HepG2 (cell line): ENCODE measurements around the gene MOBP. TPM values are rescaled to one million over a fixed set of nuclear protein-coding genes. Genes with fewer than 3 reads are reported as not detected.
"Not testable (repeated sequence)": the region's sequence is repeated elsewhere in the genome, so short reads cannot be mapped to it uniquely, and the experiment has no call there.

Experiments
- ATAC-seq: fragments of 200-7000 bp; cut with Tn5 transposase; 3 replicates; pipeline ENCODE4 v1.9.1; 2020; ENCODE audit warnings: mild to moderate bottlenecking, moderate library complexity
- BruUV-seq: library from RNA; stranded (reverse); fragments of 400-500 nt; replicated peaks from 2 replicates; lab custom pipeline; 2021; lab: Mats Ljungman, UMichigan
- CTCF ChIA-PET: fragments of 300-600 bp; formaldehyde crosslinking; extraction: SDS; loops from one replicate; lab custom pipeline; 2021; ENCODE audit warnings: low total read pairs, inconsistent platforms, low intra/inter-chr PET ratio; lab: Yijun Ruan, JAX
- POLR2A ChIA-PET: fragments of 350-600 bp; sonication (Branson Sonifier 250); formaldehyde crosslinking; loops from one replicate; lab custom pipeline; 2020; ENCODE audit warnings: antibody characterized with exemption, inconsistent platforms; lab: Yijun Ruan, JAX
- DNase-seq: peaks from one replicate; pipeline ENCODE4 v3.0.0-alpha.2; 2015; ENCODE audit warnings: low spot score
- FAIRE-seq: peaks from 3 replicates; lab custom pipeline; 2011; peaks lifted over from hg19 to GRCh38; lab: Jason Lieb, UNC
- H2AFZ ChIP-seq: one replicate; pipeline ENCODE4 v1.6.1; 2011; ENCODE audit warnings: low read length, inconsistent platforms
- H3K27ac ChIP-seq: fragments of 300-600 bp; 3 replicates; pipeline ENCODE4 v1.8.0; 2011; ENCODE audit warnings: mixed run types, mild to moderate bottlenecking, mixed read lengths, low read length, inconsistent platforms; ENCODE audit not compliant: insufficient read depth; ENCODE audit errors: extremely low read length
- H3K27me3 ChIP-seq, 2 experiments: fragments of 200-600 bp in 1 of 2; 2 replicates in 1 of 2; 3 replicates in 1 of 2; pipeline versions ENCODE4 v1.6.0 to v1.8.0; 2011; ENCODE audit warnings: low read length in 2 of 2, mild to moderate bottlenecking in 2 of 2, moderate library complexity in 2 of 2, inconsistent platforms in 1 of 2; ENCODE audit not compliant: insufficient read depth in 2 of 2, control insufficient read depth in 1 of 2
- H3K36me3 ChIP-seq, 2 experiments: fragments of 200-600 bp in 1 of 2; replicated peaks in 1 of 2; 2 replicates in 1 of 2; 3 replicates in 1 of 2; pipeline versions ENCODE4 v1.5.1 to v1.8.0; 2011; ENCODE audit warnings: low read length in 2 of 2, inconsistent platforms in 1 of 2; ENCODE audit not compliant: insufficient read depth in 2 of 2, control insufficient read depth in 1 of 2
- H3K4me1 ChIP-seq: 2 replicates; pipeline ENCODE4 v1.5.1; 2012; ENCODE audit warnings: low read length, inconsistent platforms; ENCODE audit not compliant: insufficient read depth
- H3K4me2 ChIP-seq: 2 replicates; pipeline ENCODE4 v1.6.0; 2011; ENCODE audit warnings: low read depth, low read length, inconsistent platforms
- H3K4me3 ChIP-seq, 3 experiments: fragments of 200-600 bp in 1 of 3; sonication (generic), shearing (Covaris generic) in 1 of 3; replicated peaks in 1 of 3; 2 replicates each; pipeline ENCODE4 v1.5.1; 2011 to 2016; ENCODE audit warnings: low read length in 3 of 3, inconsistent platforms in 2 of 3, low read depth in 2 of 3, mild to moderate bottlenecking in 2 of 3, control low read depth in 1 of 3, mixed read lengths in 1 of 3; ENCODE audit not compliant: insufficient read depth in 1 of 3
- H3K79me2 ChIP-seq: one replicate; pipeline ENCODE4 v1.6.1; 2011; ENCODE audit warnings: low read length, inconsistent platforms; ENCODE audit not compliant: insufficient read depth
- H3K9ac ChIP-seq: 2 replicates; pipeline ENCODE4 v1.6.0; 2011; ENCODE audit warnings: mild to moderate bottlenecking, low read depth, low read length, inconsistent platforms; ENCODE audit not compliant: insufficient read depth
- H3K9me3 ChIP-seq: 2 replicates; pipeline ENCODE4 v1.5.1; 2012; ENCODE audit warnings: mild to moderate bottlenecking, low read length
- H4K20me1 ChIP-seq: 2 replicates; pipeline ENCODE4 v1.6.0; 2011; ENCODE audit warnings: inconsistent platforms, mild to moderate bottlenecking, low read length, moderate library complexity; ENCODE audit not compliant: insufficient read depth
- WGBS: methylation state at CpG from one replicate; pipeline ENCODE4 v1.1.6; 2017; ENCODE audit warnings: low lambda C conversion rate; 5-methylcytosine and 5-hydroxymethylcytosine counted together
- in situ Hi-C: cut with HindIII; loops from 2 replicates; pipeline ENCODE4 v1.10.0; 2017; ENCODE audit warnings: low pct_unique_long_range_greater_than_20kb; ENCODE audit not compliant: extremely low pct_ligation_motif_present
- intact Hi-C: fragments of 100-400 bp; cut with micrococcal nuclease; formaldehyde crosslinking; loops from one replicate; pipeline ENCODE4 v1.10.0; 2022; ENCODE audit not compliant: unreplicated experiment
- polyA plus RNA-seq, 8 experiments: library from polyadenylated mRNA; depleted of rRNA in 3 of 8; stranded (reverse) in 7 of 8; unstranded in 1 of 8; fragments of >200 nt; fragmentation: Illumina TruSeq in 4 of 8; extraction: Trizol in 4 of 8; gene quantifications; 2 replicates each; pipeline versions ENCODE4 v1.2.1 to v1.2.3, GENCODE V29; 2011 to 2016; ENCODE audit warnings: low read depth in 4 of 8, missing spikeins in 1 of 8, mixed read lengths in 1 of 8; ENCODE audit not compliant: insufficient read depth in 1 of 8
- total RNA-seq, 5 experiments: library from RNA; depleted of rRNA; stranded (reverse); fragments of >200 nt; fragmentation: Illumina TruSeq; extraction: Trizol; gene quantifications; 2 replicates each; pipeline ENCODE4 v1.2.3, GENCODE V29; 2016; ENCODE audit warnings: low read depth in 1 of 5
- TF ChIP-seq, protein P1 (sequence below): sonication (generic); formaldehyde crosslinking; IDR thresholded peaks from 2 replicates; pipeline ENCODE4 v1.4.0; 2020; ENCODE audit warnings: missing genetic modification reagents, borderline replicate concordance
- TF ChIP-seq, protein P2 (sequence below): sonication (generic); formaldehyde crosslinking; IDR thresholded peaks from 2 replicates; pipeline ENCODE4 v1.4.0; 2020; ENCODE audit warnings: mild to moderate bottlenecking, missing genetic modification reagents

Gene MOBP
- total and polyA plus RNA-seq, 2 of the 13 experiments (the other 11 are each of a cell fraction or from before 2014, with no cell fraction given) = not detected

DNA sequence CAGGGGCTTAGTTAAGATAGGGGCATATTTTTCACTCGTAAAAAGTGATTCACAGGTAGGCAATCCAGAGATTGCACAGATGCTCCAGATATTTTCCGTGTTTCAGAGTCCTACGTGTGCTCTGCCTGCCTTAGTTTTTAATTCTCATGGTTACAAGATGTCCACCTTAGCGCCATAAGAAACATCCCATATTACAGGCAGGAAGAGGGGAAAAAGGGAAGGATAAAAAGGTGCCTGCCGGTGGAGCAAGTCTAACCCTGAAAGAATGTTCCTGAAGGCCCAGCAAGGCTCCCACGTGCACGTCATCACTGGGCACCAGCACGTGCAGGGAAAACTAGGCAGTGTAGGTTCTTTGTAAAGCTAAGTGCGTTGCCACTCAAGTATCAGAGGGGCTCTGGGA, 10.1 kb upstream of the MOBP start (continued):
- TF ChIP-seq, protein P1, sequence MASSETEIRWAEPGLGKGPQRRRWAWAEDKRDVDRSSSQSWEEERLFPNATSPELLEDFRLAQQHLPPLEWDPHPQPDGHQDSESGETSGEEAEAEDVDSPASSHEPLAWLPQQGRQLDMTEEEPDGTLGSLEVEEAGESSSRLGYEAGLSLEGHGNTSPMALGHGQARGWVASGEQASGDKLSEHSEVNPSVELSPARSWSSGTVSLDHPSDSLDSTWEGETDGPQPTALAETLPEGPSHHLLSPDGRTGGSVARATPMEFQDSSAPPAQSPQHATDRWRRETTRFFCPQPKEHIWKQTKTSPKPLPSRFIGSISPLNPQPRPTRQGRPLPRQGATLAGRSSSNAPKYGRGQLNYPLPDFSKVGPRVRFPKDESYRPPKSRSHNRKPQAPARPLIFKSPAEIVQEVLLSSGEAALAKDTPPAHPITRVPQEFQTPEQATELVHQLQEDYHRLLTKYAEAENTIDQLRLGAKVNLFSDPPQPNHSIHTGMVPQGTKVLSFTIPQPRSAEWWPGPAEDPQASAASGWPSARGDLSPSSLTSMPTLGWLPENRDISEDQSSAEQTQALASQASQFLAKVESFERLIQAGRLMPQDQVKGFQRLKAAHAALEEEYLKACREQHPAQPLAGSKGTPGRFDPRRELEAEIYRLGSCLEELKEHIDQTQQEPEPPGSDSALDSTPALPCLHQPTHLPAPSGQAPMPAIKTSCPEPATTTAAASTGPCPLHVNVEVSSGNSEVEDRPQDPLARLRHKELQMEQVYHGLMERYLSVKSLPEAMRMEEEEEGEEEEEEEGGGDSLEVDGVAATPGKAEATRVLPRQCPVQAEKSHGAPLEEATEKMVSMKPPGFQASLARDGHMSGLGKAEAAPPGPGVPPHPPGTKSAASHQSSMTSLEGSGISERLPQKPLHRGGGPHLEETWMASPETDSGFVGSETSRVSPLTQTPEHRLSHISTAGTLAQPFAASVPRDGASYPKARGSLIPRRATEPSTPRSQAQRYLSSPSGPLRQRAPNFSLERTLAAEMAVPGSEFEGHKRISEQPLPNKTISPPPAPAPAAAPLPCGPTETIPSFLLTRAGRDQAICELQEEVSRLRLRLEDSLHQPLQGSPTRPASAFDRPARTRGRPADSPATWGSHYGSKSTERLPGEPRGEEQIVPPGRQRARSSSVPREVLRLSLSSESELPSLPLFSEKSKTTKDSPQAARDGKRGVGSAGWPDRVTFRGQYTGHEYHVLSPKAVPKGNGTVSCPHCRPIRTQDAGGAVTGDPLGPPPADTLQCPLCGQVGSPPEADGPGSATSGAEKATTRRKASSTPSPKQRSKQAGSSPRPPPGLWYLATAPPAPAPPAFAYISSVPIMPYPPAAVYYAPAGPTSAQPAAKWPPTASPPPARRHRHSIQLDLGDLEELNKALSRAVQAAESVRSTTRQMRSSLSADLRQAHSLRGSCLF (CRISPR knock-in tag) = no peak
- TF ChIP-seq, protein P2, sequence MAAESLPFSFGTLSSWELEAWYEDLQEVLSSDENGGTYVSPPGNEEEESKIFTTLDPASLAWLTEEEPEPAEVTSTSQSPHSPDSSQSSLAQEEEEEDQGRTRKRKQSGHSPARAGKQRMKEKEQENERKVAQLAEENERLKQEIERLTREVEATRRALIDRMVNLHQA (CRISPR knock-in tag) = no peak

- ATAC-seq, FAIRE-seq, CTCF ChIA-PET, BruUV-seq, in situ Hi-C loops, H2AFZ ChIP-seq, H3K27ac ChIP-seq, H3K79me2 ChIP-seq, H3K4me3 ChIP-seq, DNase-seq, H3K9ac ChIP-seq, H3K9me3 ChIP-seq, H3K27me3 ChIP-seq, POLR2A ChIA-PET, H3K36me3 ChIP-seq, H3K4me2 ChIP-seq, H3K4me1 ChIP-seq, H4K20me1 ChIP-seq, intact Hi-C loops: not testable (repeated sequence)
- WGBS = 63% methylated on average over 5 of the region's 5 CpGs
Measured at GRCh38 chr3:39458579-39458978, 8.9 kb upstream of the MOBP start.
